Heart right ventricle (tissue), 16 donors: Measurements from ENCODE around the gene PPEF2. TPM values are rescaled to one million over a fixed set of nuclear protein-coding genes. Genes with fewer than 3 reads are reported as not detected.

ENCODE experiments used
- ATAC-seq, 8 donors: fragments of 200-7000 bp; cut with Tn5 transposase; one replicate each; pipeline ENCODE4 v1.9.1; 2020; ENCODE audit warnings: mild to moderate bottlenecking in 8 of 8, moderate library complexity in 8 of 8, moderate number of reproducible peaks in 1 of 8
- DNase-seq, 2 donors: peaks; one replicate each; pipeline ENCODE4 v3.0.0-alpha.2; 2020
- H3K27ac ChIP-seq, 10 donors: fragments of 200-600 bp; sonication (generic) in 2 of 10; one replicate each; pipeline versions ENCODE4 v1.5.0 to v1.8.0; 2020 to 2022; ENCODE audit warnings: mild to moderate bottlenecking in 3 of 10
- H3K27me3 ChIP-seq, 7 donors: fragments of 200-600 bp; one replicate each; pipeline ENCODE4 v1.8.0; 2021 to 2022; ENCODE audit warnings: mild to moderate bottlenecking in 2 of 7
- H3K36me3 ChIP-seq, 9 donors: fragments of 200-600 bp; sonication (generic) in 1 of 9; one replicate each; pipeline versions ENCODE4 v1.5.0 to v1.8.0; 2020 to 2022; ENCODE audit warnings: mild to moderate bottlenecking in 2 of 9
- H3K4me1 ChIP-seq, 9 donors: fragments of 200-600 bp; sonication (generic) in 1 of 9; one replicate each; pipeline versions ENCODE4 v1.5.0 to v1.8.0; 2020 to 2022; ENCODE audit warnings: mild to moderate bottlenecking in 4 of 9
- H3K4me3 ChIP-seq, 10 donors: fragments of 200-600 bp; sonication (generic) in 2 of 10; one replicate each; pipeline versions ENCODE4 v1.5.0 to v1.8.0; 2020 to 2022; ENCODE audit warnings: mild to moderate bottlenecking in 7 of 10, moderate library complexity in 2 of 10
- H3K9me3 ChIP-seq, 11 donors: fragments of 200-600 bp in 10 of 11; sonication (generic) in 2 of 11; one replicate each; pipeline versions ENCODE4 v1.5.0 to v1.8.0; 2013 to 2022; ENCODE audit warnings: mild to moderate bottlenecking in 2 of 11, control low read depth in 1 of 11, moderate library complexity in 1 of 11
- WGBS, 2 donors: extraction: QIAGEN DNeasy Blood & Tissue Kit; methylation state at CpG; one replicate each; pipeline ENCODE4 v1.1.7; 2013; ENCODE audit warnings: inconsistent platforms in 1 of 2; 5-methylcytosine and 5-hydroxymethylcytosine counted together
- intact Hi-C, 10 donors: fragments of 100-400 bp; cut with DNase I; formaldehyde crosslinking; loops; one replicate each; pipeline versions ENCODE4 v1.11.1 to v1.14.2; 2022
- polyA plus RNA-seq, 2 donors: library from polyadenylated mRNA; stranded (reverse); fragments of 200-250 nt; gene quantifications; one replicate each; pipeline ENCODE4 v1.2.3, GENCODE V29; 2013
- total RNA-seq, 10 donors: library from RNA; stranded (reverse); fragmentation: NEBNext Ultra II Directional in 3 of 10; extraction: Animal tissue kit (Norgen Biotek cat#: 25700) in 3 of 10; gene quantifications; one replicate each; pipeline versions ENCODE4 v1.2.1 to v1.2.4, GENCODE V29; 2021 to 2023
- TF ChIP-seq, protein P1 (sequence below), 9 donors: fragments of 200-600 bp; sonication (generic) in 2 of 9; IDR thresholded peaks; one replicate each; pipeline versions ENCODE4 v1.5.0 to v1.8.0; 2021 to 2022; ENCODE audit warnings: antibody characterized with exemption in 9 of 9, mild to moderate bottlenecking in 5 of 9, moderate library complexity in 1 of 9
- donor health status: Arrhythmogenic right ventricular cardiomyopathy.
- donor health status: ischemic (EF 13 %, LVEDD 7.1; RV severe dilation, severe dysfunction).
- donor health status: healthy with polysubstance abuse.
- donor health status: DM: no; HTN: yes; CAD: no.
- donor health status: DM: no; HTN: no; CAD: no.
- donor health status: ischemic (EF 25% LVEDD 6.9; RV normal size, moderate dysfunction).
- donor health status: ischemic (EF 25% LVEDD 5.7; RV mildly dilated, moderate dysfunction).
- donor health status: healthy.
- donor health status: DM: yes; HTN: yes; CAD: no.
- donor health status: Ischemic cardiomyopathy.
- donor health status: ischemic (EF 35%, LVEDD 5.7; RV mildly dilated, moderate dysfunction).
- donor health status: nonischemic (EF 11% LVEDD 7.7; RV severe dilation, severe dysfunction).
- donor health status: DM: yes; HTN: yes; CAD: no.
- donor health status: PGD.
- donor health status: ischemic (EF 29% LVEDD 5.4; RV normal size, mild dysfunction).
- donor health status: nonischemic (EF 23%, LVEDD 6.1; RV moderate dilation, normal function).

Gene PPEF2
- total and polyA plus RNA-seq, 12 donors: not detected

- DNase-seq (no peak), ATAC-seq (no peak)
- TF ChIP-seq, protein P1, sequence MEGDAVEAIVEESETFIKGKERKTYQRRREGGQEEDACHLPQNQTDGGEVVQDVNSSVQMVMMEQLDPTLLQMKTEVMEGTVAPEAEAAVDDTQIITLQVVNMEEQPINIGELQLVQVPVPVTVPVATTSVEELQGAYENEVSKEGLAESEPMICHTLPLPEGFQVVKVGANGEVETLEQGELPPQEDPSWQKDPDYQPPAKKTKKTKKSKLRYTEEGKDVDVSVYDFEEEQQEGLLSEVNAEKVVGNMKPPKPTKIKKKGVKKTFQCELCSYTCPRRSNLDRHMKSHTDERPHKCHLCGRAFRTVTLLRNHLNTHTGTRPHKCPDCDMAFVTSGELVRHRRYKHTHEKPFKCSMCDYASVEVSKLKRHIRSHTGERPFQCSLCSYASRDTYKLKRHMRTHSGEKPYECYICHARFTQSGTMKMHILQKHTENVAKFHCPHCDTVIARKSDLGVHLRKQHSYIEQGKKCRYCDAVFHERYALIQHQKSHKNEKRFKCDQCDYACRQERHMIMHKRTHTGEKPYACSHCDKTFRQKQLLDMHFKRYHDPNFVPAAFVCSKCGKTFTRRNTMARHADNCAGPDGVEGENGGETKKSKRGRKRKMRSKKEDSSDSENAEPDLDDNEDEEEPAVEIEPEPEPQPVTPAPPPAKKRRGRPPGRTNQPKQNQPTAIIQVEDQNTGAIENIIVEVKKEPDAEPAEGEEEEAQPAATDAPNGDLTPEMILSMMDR (IDR thresholded peaks at IDR 0.05): no peak
- Histone ChIP-seq H3K9me3 (no peaks in the 10 kb centered on the region), H3K27me3 (no peaks in the 10 kb centered on the region), H3K36me3 (no peaks in the 10 kb centered on the region), H3K27ac (no peak overlapping the region), H3K4me1 (peaks cover 0 to 7% (median 0%) of the 10 kb centered on the region in 9 donors), H3K4me3 (no peak overlapping the region)
- intact Hi-C loops: no loop called here
- WGBS, 2 donors: 33 to 39% methylated on average over 2 of the region's 2 CpGs
These were observed 78.4 kb downstream of the PPEF2 start for GRCh38 chr4:75823812-75824211.

- Histone ChIP-seq H3K9me3 (no peaks in the 10 kb centered on the region), H3K27ac (no peak overlapping the region), H3K4me3 (no peak overlapping the region), H3K27me3 (no peaks in the 10 kb centered on the region), H3K36me3 (no peaks in the 10 kb centered on the region), H3K4me1 (peaks cover 0 to 7% (median 0%) of the 10 kb centered on the region in 9 donors)
- TF ChIP-seq, protein P1 (IDR thresholded peaks at IDR 0.05): no peak
- WGBS, 2 donors: 71% methylated on average over 5 of the region's 5 CpGs
- intact Hi-C loops: no loop called here
- DNase-seq (no peak), ATAC-seq (peak in 1 of 8 donors; percentile 31)
These were observed 79.8 kb downstream of the PPEF2 start for GRCh38 chr4:75822416-75822815.

GRCh38 chr4:75821966-75822365 lies 80.3 kb downstream of the PPEF2 start:
- no peak for DNase-seq
- intact Hi-C loops: no loop called here
- H3K27me3 ChIP-seq: no peaks in the 10 kb centered on the region
- TF ChIP-seq, protein P1 (IDR thresholded peaks at IDR 0.05): no peak
- peaks cover 0 to 1% (median 0%) of the 10 kb centered on the region in 9 donors for H3K36me3 ChIP-seq
- H3K9me3 ChIP-seq: no peaks in the 10 kb centered on the region
- peaks cover 0 to 7% (median 0%) of the 10 kb centered on the region in 9 donors for H3K4me1 ChIP-seq
- no peak for ATAC-seq
- H3K4me3 ChIP-seq: no peak overlapping the region
- 93 to 95% methylated on average over 5 of the region's 5 CpGs for WGBS, 2 donors
- H3K27ac ChIP-seq: no peak overlapping the region

- H3K27ac ChIP-seq: no peak overlapping the region
- TF ChIP-seq, protein P1 (IDR thresholded peaks at IDR 0.05): no peak
- no peaks in the 10 kb centered on the region for H3K9me3 ChIP-seq
- peaks cover 0 to 9% (median 0%) of the 10 kb centered on the region in 9 donors for H3K36me3 ChIP-seq
- peaks cover 0 to 7% (median 0%) of the 10 kb centered on the region in 9 donors for H3K4me1 ChIP-seq
- H3K27me3 ChIP-seq: no peaks in the 10 kb centered on the region
- no peak overlapping the region for H3K4me3 ChIP-seq
- DNase-seq (no peak), ATAC-seq (no peak)
- intact Hi-C loops: no loop called here
- 93 to 94% methylated on average over 3 of the region's 3 CpGs for WGBS, 2 donors
These were observed 81.0 kb downstream of the PPEF2 start for GRCh38 chr4:75821216-75821615.
